ENCODE measurements around the gene CLRN1. TPM values are rescaled to one million over a fixed set of nuclear protein-coding genes. Genes with fewer than 3 reads are reported as not detected.
"Not testable (repeated sequence)": the region's sequence is repeated elsewhere in the genome, so short reads cannot be mapped to it uniquely, and the experiment has no call there.

Gene CLRN1
- total RNA-seq, 3 donors from 2014 or later (not counting 1 experiment from before 2014, with no cell fraction given) = not detected

GRCh38 chr3:150996731-150997130 is 24.2 kb upstream of the CLRN1 start:
- Histone ChIP-seq H3K4me1 (ENCODE audit: control insufficient read depth, insufficient read depth, low read length) (no peaks in the 10 kb centered on the region), H3K4me3 (ENCODE audit: low read length) (no peak overlapping the region), H3K9me3 (ENCODE audit: control insufficient read depth, insufficient read depth, low read length) (no peaks in the 10 kb centered on the region), H3K36me3 (ENCODE audit: control insufficient read depth, insufficient read depth, low read length) (no peaks in the 10 kb centered on the region), H3K27ac (ENCODE audit: low read length) (no peak overlapping the region), H3K27me3 (ENCODE audit: control insufficient read depth, insufficient read depth, low read length) (no peaks in the 10 kb centered on the region)
- Mint-ChIP-seq H3K36me3 (no peaks in the 10 kb centered on the region), H3K9me3 (no peaks in the 10 kb centered on the region), H3K4me3 (no peak overlapping the region), H3K27me3 (ENCODE audit: low read depth in 2 of 2) (peaks cover 13 to 29% of the 10 kb centered on the region in 2 donors), H3K27ac (no peak overlapping the region), H3K4me1 (no peaks in the 10 kb centered on the region)
- intact Hi-C loops (cut with micrococcal nuclease) = no loop called here
- TF ChIP-seq, protein P1, sequence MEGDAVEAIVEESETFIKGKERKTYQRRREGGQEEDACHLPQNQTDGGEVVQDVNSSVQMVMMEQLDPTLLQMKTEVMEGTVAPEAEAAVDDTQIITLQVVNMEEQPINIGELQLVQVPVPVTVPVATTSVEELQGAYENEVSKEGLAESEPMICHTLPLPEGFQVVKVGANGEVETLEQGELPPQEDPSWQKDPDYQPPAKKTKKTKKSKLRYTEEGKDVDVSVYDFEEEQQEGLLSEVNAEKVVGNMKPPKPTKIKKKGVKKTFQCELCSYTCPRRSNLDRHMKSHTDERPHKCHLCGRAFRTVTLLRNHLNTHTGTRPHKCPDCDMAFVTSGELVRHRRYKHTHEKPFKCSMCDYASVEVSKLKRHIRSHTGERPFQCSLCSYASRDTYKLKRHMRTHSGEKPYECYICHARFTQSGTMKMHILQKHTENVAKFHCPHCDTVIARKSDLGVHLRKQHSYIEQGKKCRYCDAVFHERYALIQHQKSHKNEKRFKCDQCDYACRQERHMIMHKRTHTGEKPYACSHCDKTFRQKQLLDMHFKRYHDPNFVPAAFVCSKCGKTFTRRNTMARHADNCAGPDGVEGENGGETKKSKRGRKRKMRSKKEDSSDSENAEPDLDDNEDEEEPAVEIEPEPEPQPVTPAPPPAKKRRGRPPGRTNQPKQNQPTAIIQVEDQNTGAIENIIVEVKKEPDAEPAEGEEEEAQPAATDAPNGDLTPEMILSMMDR (IDR thresholded peaks at IDR 0.05) = no peak
- ATAC-seq = no peak
- no peak for DNase-seq

DNA sequence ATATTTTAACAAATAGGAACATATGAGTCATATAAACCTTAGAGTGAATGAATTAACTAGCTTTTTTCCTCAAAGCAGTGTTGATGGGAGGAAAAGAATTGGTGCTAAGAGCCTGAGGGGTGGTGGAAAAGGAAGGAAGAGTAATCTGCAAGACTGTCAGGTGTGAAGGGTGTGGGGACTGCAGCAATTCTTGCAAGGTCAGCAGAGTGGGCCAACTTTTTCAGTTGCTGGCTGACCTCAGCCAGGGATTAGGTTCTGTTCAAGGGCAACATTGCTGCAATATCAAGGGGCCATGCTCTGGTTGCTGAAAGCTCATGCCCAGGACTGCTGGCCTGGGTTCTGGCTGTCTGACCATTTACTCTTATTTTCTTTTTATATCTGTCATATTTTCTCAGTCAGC is 23.0 kb upstream of the CLRN1 start:
- Mint-ChIP-seq H3K27ac (no peak overlapping the region), H3K4me3 (no peak overlapping the region), H3K4me1 (no peaks in the 10 kb centered on the region), H3K36me3 (no peaks in the 10 kb centered on the region), H3K9me3 (no peaks in the 10 kb centered on the region), H3K27me3 (ENCODE audit: low read depth in 2 of 2) (peaks cover 15 to 29% of the 10 kb centered on the region in 2 donors)
- Histone ChIP-seq H3K36me3 (ENCODE audit: control insufficient read depth, insufficient read depth, low read length) (no peaks in the 10 kb centered on the region), H3K9me3 (ENCODE audit: control insufficient read depth, insufficient read depth, low read length) (no peaks in the 10 kb centered on the region), H3K4me1 (ENCODE audit: control insufficient read depth, insufficient read depth, low read length) (no peaks in the 10 kb centered on the region), H3K27ac (ENCODE audit: low read length) (no peak overlapping the region), H3K27me3 (ENCODE audit: control insufficient read depth, insufficient read depth, low read length) (no peaks in the 10 kb centered on the region), H3K4me3 (ENCODE audit: low read length) (no peak overlapping the region)
- TF ChIP-seq, protein P1 (IDR thresholded peaks at IDR 0.05) = no peak
- DNase-seq (no peak), ATAC-seq (no peak)
- intact Hi-C loops (cut with micrococcal nuclease) = no loop called here

DNA sequence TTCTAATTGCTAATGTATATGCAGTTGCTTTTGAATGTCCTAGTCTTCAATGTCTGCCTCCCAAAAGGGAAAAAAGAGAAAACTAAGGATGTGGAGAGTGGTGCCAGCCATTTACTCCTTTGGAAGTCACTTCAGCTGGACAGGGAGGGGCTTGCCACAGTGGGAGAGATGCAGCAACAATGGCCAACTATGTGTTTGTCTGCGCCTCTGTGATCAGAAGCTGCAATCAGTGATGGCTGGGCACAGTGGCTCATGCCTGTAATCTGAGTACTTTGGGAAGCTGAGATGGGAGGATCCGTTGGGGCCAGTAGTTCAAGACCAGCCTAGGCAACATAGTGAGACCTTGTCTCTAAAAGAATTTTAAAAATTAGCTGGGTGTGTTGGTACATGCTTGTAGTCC is 16.7 kb upstream of the CLRN1 start:
- H3K36me3 Mint-ChIP-seq = no peaks in the 10 kb centered on the region
- H3K27me3 ChIP-seq (ENCODE audit: control insufficient read depth, insufficient read depth, low read length) = no peaks in the 10 kb centered on the region
- peaks cover 0 to 3% of the 10 kb centered on the region in 2 donors for H3K9me3 Mint-ChIP-seq
- H3K4me3 ChIP-seq (ENCODE audit: low read length) = no peak overlapping the region
- H3K36me3 ChIP-seq (ENCODE audit: control insufficient read depth, insufficient read depth, low read length) = no peaks in the 10 kb centered on the region
- H3K4me3 Mint-ChIP-seq = no peak overlapping the region
- intact Hi-C loops (cut with micrococcal nuclease) = no loop called here
- no peaks in the 10 kb centered on the region for H3K4me1 Mint-ChIP-seq
- ATAC-seq = no peak
- H3K4me1 ChIP-seq (ENCODE audit: control insufficient read depth, insufficient read depth, low read length) = no peaks in the 10 kb centered on the region
- no peaks in the 10 kb centered on the region for H3K9me3 ChIP-seq (ENCODE audit: control insufficient read depth, insufficient read depth, low read length)
- H3K27ac ChIP-seq (ENCODE audit: low read length) = no peak overlapping the region
- WGBS (ENCODE audit: insufficient coverage) = 85% methylated on average over 2 of the region's 2 CpGs
- peaks cover 11 to 23% of the 10 kb centered on the region in 2 donors for H3K27me3 Mint-ChIP-seq (ENCODE audit: low read depth in 2 of 2)
- DNase-seq = no peak
- TF ChIP-seq, protein P1 (IDR thresholded peaks at IDR 0.05) = no peak
- H3K27ac Mint-ChIP-seq = no peak overlapping the region

- WGBS (ENCODE audit: insufficient coverage) = 78% methylated on average over 1 of the region's 1 CpG
- intact Hi-C loops (cut with micrococcal nuclease); H3K9me3 Mint-ChIP-seq; H3K36me3 Mint-ChIP-seq; H3K4me3 ChIP-seq (ENCODE audit: low read length); H3K4me3 Mint-ChIP-seq; H3K27ac Mint-ChIP-seq; H3K4me1 ChIP-seq (ENCODE audit: control insufficient read depth, insufficient read depth, low read length); H3K36me3 ChIP-seq (ENCODE audit: control insufficient read depth, insufficient read depth, low read length); H3K27ac ChIP-seq (ENCODE audit: low read length); H3K4me1 Mint-ChIP-seq; H3K27me3 ChIP-seq (ENCODE audit: control insufficient read depth, insufficient read depth, low read length); ATAC-seq; H3K9me3 ChIP-seq (ENCODE audit: control insufficient read depth, insufficient read depth, low read length); DNase-seq: not testable (repeated sequence)
- H3K27me3 Mint-ChIP-seq (ENCODE audit: low read depth in 2 of 2) = peaks cover 15 to 30% of the 10 kb centered on the region in 2 donors
These were observed 15.9 kb upstream of the CLRN1 start for GRCh38 chr3:150988395-150988794.
